Adrenal gland (tissue), 12 donors: Measurements from ENCODE around the gene ZNF488. TPM values are rescaled to one million over a fixed set of nuclear protein-coding genes. Genes with fewer than 3 reads are reported as not detected.

ENCODE experiments used
- DNase-seq, 7 donors: peaks; one replicate each; pipeline ENCODE4 v3.0.0-alpha.2; 2019 to 2020
- H3K27ac ChIP-seq, 5 donors: fragments of 200-600 bp; sonication (generic) in 4 of 5; 1 replicate in 3 of 5; 2 replicates in 2 of 5; pipeline versions ENCODE4 v1.5.1 to v1.8.0; 2016 to 2020; ENCODE audit warnings: mild to moderate bottlenecking in 1 of 5
- H3K27me3 ChIP-seq: fragments of 200-600 bp; 2 replicates; pipeline ENCODE4 v1.8.0; 2021
- H3K36me3 ChIP-seq, 2 donors: fragments of 200-600 bp; replicated peaks in 1 of 2; 1 replicate in 1 of 2; 2 replicates in 1 of 2; pipeline versions ENCODE4 v1.5.1 to v1.8.0; 2018 to 2022
- H3K4me1 ChIP-seq, 2 donors: fragments of 200-600 bp; replicated peaks in 1 of 2; 1 replicate in 1 of 2; 2 replicates in 1 of 2; pipeline versions ENCODE4 v1.5.1 to v1.8.0; 2018 to 2021
- H3K4me3 ChIP-seq, 4 donors: fragments of 200-600 bp; sonication (generic) in 3 of 4; one replicate each; pipeline ENCODE4 v1.5.1; 2016 to 2018
- H3K9me3 ChIP-seq, 3 donors: fragments of 200-600 bp; sonication (generic) in 1 of 3; replicated peaks in 1 of 3; 1 replicate in 2 of 3; 2 replicates in 1 of 3; pipeline versions ENCODE4 v1.5.1 to v1.8.0; 2016 to 2021
- CTCF ChIP-seq, 6 experiments: fragments of 450-650 bp in 4 of 6; fragments of 200-600 bp in 2 of 6; sonication (generic) in 1 of 6; IDR thresholded peaks; 1 replicate in 5 of 6; 2 replicates in 1 of 6; pipeline versions ENCODE4 v1.5.1 to v1.8.0; 2016 to 2021; ENCODE audit warnings: antibody characterized with exemption in 6 of 6, mild to moderate bottlenecking in 2 of 6, moderate library complexity in 1 of 6
- POLR2A ChIP-seq, 2 donors: fragments of 450-650 bp; IDR thresholded peaks; one replicate each; pipeline ENCODE4 v1.6.1; 2017; ENCODE audit warnings: antibody characterized with exemption in 2 of 2, mild to moderate bottlenecking in 2 of 2, moderate library complexity in 1 of 2
- WGBS, 4 donors: extraction: QIAGEN DNeasy Blood & Tissue Kit in 2 of 4; methylation state at CpG; one replicate each; pipeline versions ENCODE4 v1.1.5 to v1.1.7; 2013 to 2017; 5-methylcytosine and 5-hydroxymethylcytosine counted together
- intact Hi-C, 2 donors: fragments of 100-400 bp; cut with DNase I; formaldehyde crosslinking; loops; one replicate each; pipeline versions ENCODE4 v1.14.1 to v1.15.0; 2022 to 2023
- polyA plus RNA-seq, 3 donors: library from polyadenylated mRNA; stranded (reverse); fragments of 200-250 nt in 2 of 3; fragments of 350-450 nt in 1 of 3; fragmentation: Illumina TruSeq in 1 of 3; extraction: RNeasy Lipid Tissue Mini Kit (QIAGEN cat#74804) in 1 of 3; gene quantifications; one replicate each; pipeline ENCODE4 v1.2.3, GENCODE V29; 2013 to 2014
- total RNA-seq, 9 donors: library from RNA; depleted of rRNA in 4 of 9; stranded (reverse); fragments of >200 nt in 4 of 9; fragments of 120-200 nt in 1 of 9; fragmentation: NEBNext Ultra II Directional in 1 of 9; extraction: Animal tissue kit (Norgen Biotek cat#: 25700) in 1 of 9; gene quantifications; one replicate each; pipeline versions ENCODE4 v1.1.0 to v1.2.4, GENCODE V29; 2013 to 2023
- donor health status: healthy with polysubstance abuse.
- donor health status: Bipolar disorder and iron deficiency.
- donor health status: DM: yes; HTN: yes; CAD: no.
- donor health status: DM: no; HTN: no; CAD: no.
- donor health status: DM: no; HTN: no; CAD: no.
- donor health status: DM: yes; HTN: yes; CAD: no.

Gene ZNF488
- total and polyA plus RNA-seq, 12 donors: 0.03 to 0.20 (median 0.11) TPM; not detected in 3

GRCh38 chr10:47408606-47409005 is 24.5 kb upstream of the ZNF488 start:
- WGBS, 4 donors: 69 to 79% (median 72%) methylated on average over 6 of the region's 6 CpGs
- no peak overlapping the region for H3K4me3 ChIP-seq
- DNase-seq: no peak
- H3K27ac ChIP-seq: no peak overlapping the region
- peaks cover 0 to under 1% of the 10 kb centered on the region in 2 donors for H3K4me1 ChIP-seq
- intact Hi-C loops: no loop called here
- H3K36me3 ChIP-seq: no peaks in the 10 kb centered on the region
- H3K9me3 ChIP-seq: no peaks in the 10 kb centered on the region
- no peaks in the 10 kb centered on the region for H3K27me3 ChIP-seq
- TF ChIP-seq POLR2A (IDR thresholded peaks at IDR 0.05) (no peak), CTCF (IDR thresholded peaks at IDR 0.05) (no peak)

DNA sequence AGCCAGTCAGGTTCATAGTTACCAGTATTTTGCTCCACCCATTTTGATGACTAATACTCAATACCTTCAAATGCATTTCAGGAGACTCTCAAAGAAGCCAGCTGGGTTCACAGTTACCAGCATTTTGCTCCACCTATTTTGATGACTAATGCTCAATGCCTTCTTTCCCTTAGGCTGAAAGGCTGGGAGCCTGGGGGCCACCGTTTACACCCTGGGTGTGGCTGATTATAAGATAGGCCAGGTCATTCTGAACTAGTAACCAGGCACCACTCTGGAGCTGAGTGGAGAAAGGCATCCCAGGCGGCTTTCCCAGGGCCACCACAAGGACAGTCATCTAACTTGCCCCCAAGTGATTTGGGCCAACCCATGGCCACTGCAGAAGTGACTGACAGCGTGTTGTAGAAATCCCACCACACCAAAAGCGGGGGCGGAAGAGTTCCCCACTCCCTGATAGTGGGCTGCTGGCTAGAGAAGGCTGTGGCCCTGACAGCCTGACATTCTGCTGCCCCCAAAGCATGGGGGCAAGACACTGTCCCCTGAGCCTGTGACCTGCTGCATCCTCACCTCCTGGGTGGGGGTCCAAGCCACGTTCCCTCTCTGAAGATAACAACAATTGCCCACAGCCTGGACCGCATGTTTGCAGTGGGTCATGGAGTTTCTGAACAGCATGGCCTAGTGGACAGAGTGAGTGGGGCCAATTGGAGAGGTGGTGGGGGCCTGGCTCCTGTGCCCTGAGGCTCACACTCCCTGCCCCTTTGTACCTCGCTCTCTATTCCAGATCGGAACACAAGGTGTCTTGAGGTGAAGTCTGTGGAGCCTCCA is 23.0 kb upstream of the ZNF488 start:
- intact Hi-C loops: no loop called here
- Histone ChIP-seq H3K4me1 (peaks cover 8 to 15% of the 10 kb centered on the region in 2 donors), H3K36me3 (no peaks in the 10 kb centered on the region), H3K4me3 (no peak overlapping the region), H3K27me3 (no peaks in the 10 kb centered on the region), H3K9me3 (no peaks in the 10 kb centered on the region), H3K27ac (no peak overlapping the region)
- WGBS, 4 donors: 76 to 89% (median 85%) methylated on average over 5 to 9 of the region's 9 CpGs
- TF ChIP-seq POLR2A (IDR thresholded peaks at IDR 0.05): no peak
- TF ChIP-seq CTCF (IDR thresholded peaks at IDR 0.05): no peak
- DNase-seq: no peak

DNA sequence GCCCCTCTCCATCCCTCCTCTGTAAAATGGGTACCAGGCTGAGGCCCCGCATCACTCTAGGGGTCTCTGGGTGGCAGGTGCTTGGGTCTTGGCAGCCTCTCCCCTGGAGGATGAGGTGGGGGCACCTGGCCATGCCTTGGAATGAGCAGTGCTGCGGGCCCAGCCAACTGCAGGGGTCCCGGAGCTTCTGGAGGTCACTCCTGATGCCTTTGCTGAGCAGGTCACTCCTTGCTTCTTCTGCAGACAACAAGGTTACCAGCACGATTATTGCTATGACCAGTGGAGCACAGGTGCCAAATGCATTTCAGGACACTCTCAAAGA is 22.4 kb upstream of the ZNF488 start:
- Histone ChIP-seq H3K27me3 (no peaks in the 10 kb centered on the region), H3K27ac (no peak overlapping the region), H3K4me3 (no peak overlapping the region), H3K4me1 (peaks cover 9 to 17% of the 10 kb centered on the region in 2 donors), H3K9me3 (no peaks in the 10 kb centered on the region), H3K36me3 (no peaks in the 10 kb centered on the region)
- intact Hi-C loops: no loop called here
- no peak for DNase-seq
- TF ChIP-seq POLR2A (IDR thresholded peaks at IDR 0.05): no peak
- TF ChIP-seq CTCF (IDR thresholded peaks at IDR 0.05): no peak
- WGBS, 4 donors: 85 to 91% (median 86%) methylated on average over 3 to 4 of the region's 4 CpGs

DNA sequence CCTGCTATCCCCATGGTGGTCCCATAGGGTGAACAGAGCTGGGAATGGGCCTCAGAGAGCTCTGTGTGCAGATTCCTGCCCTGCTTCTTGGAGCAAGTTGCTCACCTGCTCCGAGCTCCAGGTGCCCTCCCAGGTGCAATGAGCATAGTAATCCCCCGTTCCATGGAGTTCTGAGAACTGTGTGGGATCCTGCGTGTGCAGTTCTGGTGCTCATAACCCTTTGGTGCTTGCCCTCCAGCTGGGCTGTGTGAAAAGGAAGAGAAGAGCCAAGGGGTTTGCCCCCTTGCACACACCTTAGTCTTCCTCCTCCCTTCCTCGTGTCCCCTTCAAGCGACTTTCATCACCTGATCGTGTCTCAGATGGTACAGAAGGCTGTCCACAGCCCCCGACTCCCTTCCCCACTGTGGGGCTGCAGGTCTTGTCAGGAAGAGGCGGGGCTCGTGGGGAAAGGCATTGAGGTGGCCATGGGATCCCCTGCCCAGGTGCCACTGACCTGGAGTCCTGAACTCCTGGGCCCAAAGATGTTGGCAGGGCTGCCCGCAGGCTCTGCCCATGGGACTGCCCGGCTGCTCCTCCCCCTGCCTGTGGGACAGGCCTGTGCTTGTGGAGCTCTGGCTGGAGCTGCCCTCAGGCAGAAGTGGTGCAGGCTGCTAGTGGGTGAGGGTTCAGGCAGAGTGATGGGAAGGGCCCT is 21.9 kb upstream of the ZNF488 start:
- no peak overlapping the region for H3K27ac ChIP-seq
- H3K4me3 ChIP-seq: no peak overlapping the region
- peaks cover 9 to 17% of the 10 kb centered on the region in 2 donors for H3K4me1 ChIP-seq
- no peak for DNase-seq
- 92 to 95% (median 94%) methylated on average over 3 to 11 of the region's 11 CpGs for WGBS, 4 donors
- H3K27me3 ChIP-seq: no peaks in the 10 kb centered on the region
- no peaks in the 10 kb centered on the region for H3K9me3 ChIP-seq
- H3K36me3 ChIP-seq: no peaks in the 10 kb centered on the region
- intact Hi-C loops: no loop called here
- TF ChIP-seq POLR2A (IDR thresholded peaks at IDR 0.05) (no peak), CTCF (IDR thresholded peaks at IDR 0.05) (no peak)
